Erythroblast (primary cell): ENCODE measurements around the gene ZFYVE19.

Experiments
- GATA1 ChIP-seq: IDR thresholded peaks from 2 replicates; pipeline ENCODE4 v1.6.1; 2011; ENCODE audit warnings: low read depth, mild to moderate bottlenecking, control low read depth, low read length, moderate library complexity
- POLR2A ChIP-seq: IDR thresholded peaks from 2 replicates; pipeline ENCODE4 v1.6.1; 2011; ENCODE audit warnings: mild to moderate bottlenecking, low read length

DNA sequence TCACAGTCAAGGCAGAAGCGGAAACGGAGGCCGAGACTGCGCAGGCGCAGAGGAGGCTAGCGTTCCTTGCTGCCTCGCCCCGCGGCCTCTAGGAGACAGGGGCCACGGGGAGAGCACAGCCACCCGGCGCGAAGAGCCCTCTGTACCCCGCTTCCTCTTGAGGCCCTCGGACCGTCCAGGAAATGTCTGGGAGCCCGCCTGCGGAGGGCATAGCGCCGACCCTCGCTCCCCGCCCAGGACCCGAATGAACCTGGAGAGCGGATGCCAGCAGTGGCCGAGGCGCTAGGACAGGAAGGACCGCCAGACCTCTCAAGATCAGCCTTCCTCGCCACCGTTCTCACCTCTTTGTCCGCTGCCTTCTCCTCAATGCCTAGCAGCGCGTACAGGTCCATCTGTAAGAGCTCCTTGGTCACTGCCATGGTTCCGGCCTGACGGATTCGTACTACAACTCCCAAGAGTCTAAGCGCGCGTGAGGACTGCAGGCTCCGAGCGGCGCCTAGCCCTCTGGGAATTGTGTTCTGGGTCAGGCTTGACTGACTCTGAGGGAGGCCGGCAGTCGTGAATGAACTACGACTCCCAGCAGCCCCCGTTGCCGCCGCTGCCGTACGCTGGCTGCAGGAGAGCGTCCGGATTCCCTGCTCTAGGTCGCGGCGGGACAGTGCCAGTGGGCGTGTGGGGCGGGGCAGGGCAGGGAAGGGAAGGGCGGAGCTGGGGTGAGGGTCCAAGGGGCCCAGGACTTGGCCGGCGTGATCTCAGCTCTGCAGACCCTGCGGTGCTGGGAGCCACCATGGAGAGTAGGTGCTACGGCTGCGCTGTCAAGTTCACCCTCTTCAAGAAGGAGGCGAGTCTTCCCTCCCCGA lies at the start of gene ZFYVE19, which contains the start of gene DNAJC17:
- TF ChIP-seq POLR2A: peak; percentile 79
- no peak for TF ChIP-seq GATA1
